Breast epithelium (tissue), 4 donors: ENCODE measurements around the gene RPN2. TPM values are rescaled to one million over a fixed set of nuclear protein-coding genes. Genes with fewer than 3 reads are reported as not detected.

Experiments
- DNase-seq, 2 donors: peaks; one replicate each; pipeline ENCODE4 v3.0.0-alpha.2; 2019; ENCODE audit warnings: low spot score in 2 of 2
- H3K27ac ChIP-seq, 2 donors: fragments of 200-600 bp; sonication (generic) in 1 of 2; one replicate each; pipeline ENCODE4 v1.5.1; 2016 to 2019; ENCODE audit warnings: mild to moderate bottlenecking in 1 of 2
- H3K27me3 ChIP-seq, 2 donors: fragments of 200-600 bp; sonication (generic) in 1 of 2; one replicate each; pipeline versions ENCODE4 v1.5.1 to v1.6.0; 2017 to 2019; ENCODE audit warnings: control low read depth in 1 of 2, mild to moderate bottlenecking in 1 of 2
- H3K36me3 ChIP-seq: fragments of 200-600 bp; one replicate; pipeline ENCODE4 v1.5.1; 2019
- H3K4me1 ChIP-seq, 2 donors: fragments of 200-600 bp; sonication (generic); one replicate each; pipeline ENCODE4 v1.5.1; 2016 to 2019; ENCODE audit warnings: control low read depth in 1 of 2
- H3K4me3 ChIP-seq, 3 donors: fragments of 200-600 bp; sonication (generic); 1 replicate in 2 of 3; 2 replicates in 1 of 3; pipeline ENCODE4 v1.5.1; 2016 to 2019; ENCODE audit warnings: mild to moderate bottlenecking in 3 of 3, moderate library complexity in 2 of 3
- H3K9me3 ChIP-seq, 2 donors: fragments of 200-600 bp; sonication (generic) in 1 of 2; one replicate each; pipeline ENCODE4 v1.5.1; 2016 to 2019; ENCODE audit warnings: control low read depth in 1 of 2
- POLR2A ChIP-seq: fragments of 450-650 bp; IDR thresholded peaks from one replicate; pipeline ENCODE4 v1.6.1; 2016; ENCODE audit warnings: antibody characterized with exemption, mild to moderate bottlenecking, moderate library complexity
- POLR2AphosphoS5 ChIP-seq, 3 donors: sonication (generic); formaldehyde crosslinking; IDR thresholded peaks; one replicate each; pipeline ENCODE4 v1.6.1; 2017; ENCODE audit warnings: antibody characterized with exemption in 3 of 3
- intact Hi-C: fragments of 100-400 bp; cut with DNase I; formaldehyde crosslinking; loops from one replicate; pipeline ENCODE4 v1.15.1; 2023; ENCODE audit warnings: low total_unique reads
- total RNA-seq, 3 donors: library from RNA; depleted of rRNA; stranded (reverse); fragments of >200 nt; gene quantifications; one replicate each; pipeline ENCODE4 v1.1.0, GENCODE V29; 2016
- TF ChIP-seq, protein P1 (sequence below), 3 donors: fragments of 450-650 bp; IDR thresholded peaks; one replicate each; pipeline ENCODE4 v1.5.1; 2016 to 2017; ENCODE audit warnings: antibody characterized with exemption in 3 of 3, mild to moderate bottlenecking in 3 of 3, moderate library complexity in 3 of 3

Gene RPN2
- total RNA-seq, 3 donors from 2014 or later = 108 to 161 (median 154) TPM

DNA sequence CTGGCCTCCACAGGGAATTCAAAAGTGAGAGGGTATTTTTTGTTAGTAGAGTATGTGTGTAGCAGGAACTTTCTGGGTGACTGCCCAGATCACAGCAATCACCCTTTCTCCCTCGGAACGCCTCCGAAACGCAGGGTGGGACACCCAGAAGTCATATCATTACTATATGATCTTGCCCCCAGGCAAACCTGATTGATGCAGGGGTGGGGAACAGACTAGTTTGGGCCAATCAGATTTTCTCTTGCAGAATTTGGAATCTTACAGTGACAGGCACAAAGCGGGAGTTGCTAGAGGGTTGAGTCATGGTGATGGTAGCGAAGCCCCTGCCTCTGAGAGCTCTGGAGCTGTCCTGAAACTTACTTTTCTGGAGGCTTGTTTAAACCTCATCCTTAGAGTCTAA is 16.5 kb upstream of the RPN2 start:
- DNase-seq = no peak
- Histone ChIP-seq H3K4me1 (no peaks in the 10 kb centered on the region), H3K27ac (no peak overlapping the region), H3K27me3 (no peaks in the 10 kb centered on the region), H3K4me3 (no peak overlapping the region), H3K9me3 (no peaks in the 10 kb centered on the region), H3K36me3 (no peaks in the 10 kb centered on the region)
- intact Hi-C loops = no loop called here
- TF ChIP-seq POLR2AphosphoS5 (IDR thresholded peaks at IDR 0.05) (no peak), POLR2A (no peak)
- TF ChIP-seq, protein P1, sequence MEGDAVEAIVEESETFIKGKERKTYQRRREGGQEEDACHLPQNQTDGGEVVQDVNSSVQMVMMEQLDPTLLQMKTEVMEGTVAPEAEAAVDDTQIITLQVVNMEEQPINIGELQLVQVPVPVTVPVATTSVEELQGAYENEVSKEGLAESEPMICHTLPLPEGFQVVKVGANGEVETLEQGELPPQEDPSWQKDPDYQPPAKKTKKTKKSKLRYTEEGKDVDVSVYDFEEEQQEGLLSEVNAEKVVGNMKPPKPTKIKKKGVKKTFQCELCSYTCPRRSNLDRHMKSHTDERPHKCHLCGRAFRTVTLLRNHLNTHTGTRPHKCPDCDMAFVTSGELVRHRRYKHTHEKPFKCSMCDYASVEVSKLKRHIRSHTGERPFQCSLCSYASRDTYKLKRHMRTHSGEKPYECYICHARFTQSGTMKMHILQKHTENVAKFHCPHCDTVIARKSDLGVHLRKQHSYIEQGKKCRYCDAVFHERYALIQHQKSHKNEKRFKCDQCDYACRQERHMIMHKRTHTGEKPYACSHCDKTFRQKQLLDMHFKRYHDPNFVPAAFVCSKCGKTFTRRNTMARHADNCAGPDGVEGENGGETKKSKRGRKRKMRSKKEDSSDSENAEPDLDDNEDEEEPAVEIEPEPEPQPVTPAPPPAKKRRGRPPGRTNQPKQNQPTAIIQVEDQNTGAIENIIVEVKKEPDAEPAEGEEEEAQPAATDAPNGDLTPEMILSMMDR (IDR thresholded peaks at IDR 0.05) = no peak

DNA sequence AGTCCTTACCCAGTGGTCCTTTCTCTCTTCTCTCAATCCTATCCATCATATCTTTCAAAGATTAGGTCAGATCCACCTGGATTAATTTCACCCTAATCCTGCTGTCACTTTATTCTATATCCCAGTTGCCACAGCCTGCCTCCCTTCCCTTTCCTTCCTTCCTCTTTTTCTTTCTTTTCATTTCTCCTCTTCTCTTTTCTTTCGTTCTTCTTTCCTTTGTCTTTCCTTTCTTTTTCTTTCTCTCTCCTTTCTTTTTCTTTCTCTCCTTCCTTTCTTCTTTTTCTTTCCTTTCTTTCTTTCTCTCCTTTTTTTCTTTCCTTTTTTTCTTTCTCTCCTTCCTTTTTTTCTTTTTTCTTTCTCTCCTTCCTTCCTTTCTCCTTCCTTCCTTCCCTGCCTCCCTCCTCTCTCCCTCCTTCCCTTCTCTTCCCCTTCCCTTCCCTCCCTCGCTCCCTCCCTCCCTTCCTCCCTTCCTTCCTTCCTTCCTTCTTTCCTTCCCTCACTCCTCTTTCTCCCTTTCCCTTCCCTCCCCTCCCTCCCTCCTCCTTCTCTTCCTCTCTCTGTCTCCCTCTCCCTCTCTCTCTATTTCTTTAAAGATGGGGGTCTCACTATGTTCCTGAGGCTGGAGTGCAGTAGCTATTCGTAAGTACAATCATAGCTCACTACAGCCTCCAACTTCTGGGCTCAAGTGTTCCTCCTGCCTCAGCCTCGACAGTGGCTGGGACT is 15.1 kb upstream of the RPN2 start:
- no peak for DNase-seq
- H3K9me3 ChIP-seq = no peaks in the 10 kb centered on the region
- no peaks in the 10 kb centered on the region for H3K4me1 ChIP-seq
- no peaks in the 10 kb centered on the region for H3K36me3 ChIP-seq
- H3K27ac ChIP-seq = no peak overlapping the region
- no peak overlapping the region for H3K4me3 ChIP-seq
- intact Hi-C loops = no loop called here
- TF ChIP-seq POLR2AphosphoS5 (IDR thresholded peaks at IDR 0.05) = no peak
- TF ChIP-seq, protein P1 (IDR thresholded peaks at IDR 0.05) = no peak
- TF ChIP-seq POLR2A = no peak
- no peaks in the 10 kb centered on the region for H3K27me3 ChIP-seq

DNA sequence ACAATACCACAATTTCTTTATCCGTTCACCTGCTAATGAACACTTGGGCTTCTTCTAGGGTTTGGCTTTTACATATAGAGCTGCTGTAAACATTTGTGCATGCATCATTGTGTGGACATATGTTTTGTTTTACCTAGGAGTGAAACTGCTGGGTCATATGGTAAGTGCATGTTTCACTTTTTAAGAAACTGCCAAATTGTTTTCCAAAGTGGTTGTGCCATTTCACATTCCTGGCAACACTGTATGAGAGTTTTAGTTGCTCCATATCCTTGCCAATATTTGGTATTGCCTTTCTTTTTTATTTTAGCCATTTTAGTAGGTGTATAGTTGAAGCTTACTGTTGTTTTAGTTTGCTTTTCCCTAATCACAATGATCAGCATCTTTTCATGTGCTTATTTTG is 14.1 kb upstream of the RPN2 start:
- intact Hi-C loops = no loop called here
- TF ChIP-seq, protein P1 (IDR thresholded peaks at IDR 0.05) = no peak
- TF ChIP-seq POLR2A (no peak), POLR2AphosphoS5 (IDR thresholded peaks at IDR 0.05) (no peak)
- DNase-seq = no peak
- Histone ChIP-seq H3K4me3 (no peak overlapping the region), H3K4me1 (no peaks in the 10 kb centered on the region), H3K27me3 (no peaks in the 10 kb centered on the region), H3K27ac (no peak overlapping the region), H3K9me3 (no peaks in the 10 kb centered on the region), H3K36me3 (no peaks in the 10 kb centered on the region)

DNA sequence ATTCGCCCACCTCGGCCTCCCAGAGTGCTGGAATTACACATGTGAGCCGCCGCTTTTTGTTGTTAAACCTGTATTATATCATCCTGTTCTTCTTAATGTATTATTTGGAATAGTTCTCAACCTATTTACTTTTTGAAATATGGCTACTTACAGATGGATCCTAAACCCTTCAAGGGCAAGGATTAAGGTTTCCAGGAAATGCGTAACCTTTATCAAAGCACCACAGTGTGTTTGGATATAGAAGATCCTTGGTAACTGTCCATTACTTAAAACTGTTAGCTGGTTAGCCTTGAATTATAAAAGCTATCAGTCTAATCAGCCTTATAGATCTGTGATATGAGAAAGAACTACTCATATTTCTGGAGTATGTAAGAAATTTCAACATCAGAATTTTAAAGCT is 12.3 kb upstream of the RPN2 start:
- no peak for TF ChIP-seq POLR2A
- TF ChIP-seq, protein P1 (IDR thresholded peaks at IDR 0.05) = no peak
- no peak for TF ChIP-seq POLR2AphosphoS5 (IDR thresholded peaks at IDR 0.05)
- DNase-seq = no peak
- Histone ChIP-seq H3K27me3 (no peaks in the 10 kb centered on the region), H3K9me3 (no peaks in the 10 kb centered on the region), H3K4me1 (no peaks in the 10 kb centered on the region), H3K4me3 (no peak overlapping the region), H3K27ac (no peak overlapping the region), H3K36me3 (no peaks in the 10 kb centered on the region)
- intact Hi-C loops = no loop called here

DNA sequence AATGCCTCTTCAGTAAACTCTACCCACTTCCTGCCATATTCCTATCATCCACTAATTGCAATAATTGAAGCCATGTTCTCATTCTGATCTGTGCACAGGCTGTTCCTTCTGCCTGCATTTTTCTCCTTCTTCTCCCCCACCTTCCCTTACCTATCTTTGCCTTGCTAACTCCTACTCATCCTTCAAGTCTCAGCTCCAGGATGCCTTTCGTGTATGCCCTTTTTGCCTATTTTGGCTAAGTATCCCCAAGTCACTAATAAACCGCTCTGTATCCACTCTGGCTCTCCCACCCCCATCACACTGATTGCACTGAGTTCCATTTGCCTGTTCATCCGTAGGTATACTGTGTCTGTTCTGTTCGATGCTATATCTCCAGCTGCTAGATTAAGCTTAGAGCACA is 6.3 kb upstream of the RPN2 start:
- H3K36me3 ChIP-seq = no peaks in the 10 kb centered on the region
- H3K4me1 ChIP-seq = no peaks in the 10 kb centered on the region
- no peak for DNase-seq
- no peaks in the 10 kb centered on the region for H3K9me3 ChIP-seq
- no peak overlapping the region for H3K4me3 ChIP-seq
- no peak overlapping the region for H3K27ac ChIP-seq
- TF ChIP-seq POLR2A (no peak), POLR2AphosphoS5 (IDR thresholded peaks at IDR 0.05) (no peak)
- TF ChIP-seq, protein P1 (IDR thresholded peaks at IDR 0.05) = no peak
- H3K27me3 ChIP-seq = no peaks in the 10 kb centered on the region
- intact Hi-C loops = no loop called here
